ENCODE results near the gene AGBL1.

AGBL1 gene

DNA sequence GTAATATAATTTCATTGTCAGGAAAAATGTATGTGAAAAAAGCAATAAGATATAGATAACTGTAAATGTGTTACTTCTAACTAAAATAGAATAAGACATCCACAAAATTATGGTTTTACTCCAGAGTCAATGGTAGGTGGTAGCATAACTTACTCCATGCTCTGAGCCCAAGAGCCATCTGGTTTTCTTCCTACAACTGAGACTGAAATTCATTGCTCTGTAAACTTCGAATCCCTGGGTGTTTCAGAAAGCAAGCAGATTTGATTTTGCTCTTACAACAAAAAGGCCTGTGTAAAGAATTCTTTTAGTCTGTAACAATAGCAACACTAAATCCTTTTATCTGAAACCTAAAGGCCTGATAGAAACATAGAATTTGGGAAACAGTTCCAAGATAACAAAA, 805.9 kb downstream of the AGBL1 start:
- 100% methylated on average over 1 of the region's 1 CpG for WGBS
- Histone ChIP-seq H3K9me3 (ENCODE audit: insufficient read depth, low read depth, low read length) (no peaks in the 10 kb centered on the region), H3K4me3 (ENCODE audit: low read length) (no peak overlapping the region)

DNA sequence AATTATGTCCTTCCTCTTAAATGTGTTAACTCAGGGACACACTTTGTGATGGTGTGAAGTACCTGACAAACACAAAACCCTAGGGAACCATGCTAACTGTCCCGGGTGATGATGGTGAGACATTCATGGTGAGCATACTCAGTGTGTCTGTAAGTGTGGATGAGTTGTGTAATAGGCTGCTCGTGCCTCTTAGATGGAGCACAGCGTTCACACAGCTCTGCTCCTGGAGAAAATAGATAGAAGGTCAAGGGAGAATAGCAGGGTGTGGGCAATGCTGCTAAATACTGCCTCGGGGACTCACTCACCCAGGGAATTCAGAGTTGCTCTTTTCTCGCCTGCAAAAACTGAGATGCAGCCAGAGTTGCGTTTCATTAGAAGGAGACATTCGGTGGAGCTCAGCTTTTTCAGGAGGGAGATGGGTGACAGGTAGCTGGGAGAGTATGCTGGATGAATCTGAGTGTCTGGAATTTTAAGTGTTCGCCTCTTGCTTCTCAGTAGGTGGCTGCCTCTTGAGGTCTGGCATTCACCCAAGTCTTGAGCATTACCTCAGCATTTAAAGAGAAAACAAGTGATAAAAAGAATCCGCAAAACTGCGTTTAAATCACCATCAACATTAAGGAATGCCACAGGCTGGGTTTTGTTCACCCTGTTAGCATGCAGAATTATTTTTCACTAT, 813.2 kb downstream of the AGBL1 start:
- WGBS, result 36% methylated on average over 10 of the region's 10 CpGs
- Histone ChIP-seq H3K36me3 (ENCODE audit: insufficient read depth, low read length) (no peaks in the 10 kb centered on the region), H3K9me3 (ENCODE audit: insufficient read depth, low read depth, low read length) (no peaks in the 10 kb centered on the region), H3K9ac (ENCODE audit: low read depth, low read length) (no peak overlapping the region), H3K4me1 (ENCODE audit: insufficient read depth, low read length) (peaks cover 20% of the 10 kb centered on the region), H3K27ac (ENCODE audit: low read depth, low read length) (no peak overlapping the region), H3K4me3 (ENCODE audit: low read length) (no peak overlapping the region), H3K27me3 (ENCODE audit: insufficient read depth, low read length) (no peaks in the 10 kb centered on the region)

More for the DNA sequence above, 805.9 kb downstream of the AGBL1 start:
- no peak overlapping the region for H3K9ac ChIP-seq (ENCODE audit: low read depth, low read length)
- H3K27ac ChIP-seq (ENCODE audit: low read depth, low read length), result no peak overlapping the region
- H3K27me3 ChIP-seq (ENCODE audit: insufficient read depth, low read length), result no peaks in the 10 kb centered on the region
- no peaks in the 10 kb centered on the region for H3K36me3 ChIP-seq (ENCODE audit: insufficient read depth, low read length)
- H3K4me1 ChIP-seq (ENCODE audit: insufficient read depth, low read length), result no peaks in the 10 kb centered on the region

DNA sequence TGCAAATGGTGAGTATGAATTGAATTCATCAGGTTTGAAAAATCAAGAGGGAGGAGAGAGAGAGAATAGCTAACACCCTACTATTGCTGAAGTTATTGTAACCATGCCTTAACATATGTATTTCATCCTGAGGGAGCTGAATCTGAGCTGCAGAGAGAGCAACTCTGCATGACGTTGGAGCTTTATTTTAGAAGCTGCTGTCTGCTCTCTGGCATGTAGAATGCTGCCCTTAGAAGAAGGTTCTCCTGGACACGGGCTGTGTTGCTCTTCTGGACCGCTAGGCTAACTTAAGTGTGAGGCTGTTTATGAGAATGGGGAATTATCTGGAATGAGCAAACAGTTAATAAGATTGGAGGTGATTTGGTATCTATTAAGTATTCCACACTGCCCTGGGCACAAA, 814.6 kb downstream of the AGBL1 start:
- WGBS, result 82% methylated on average over 3 of the region's 3 CpGs
- Histone ChIP-seq H3K36me3 (ENCODE audit: insufficient read depth, low read length) (no peaks in the 10 kb centered on the region), H3K27ac (ENCODE audit: low read depth, low read length) (no peak overlapping the region), H3K27me3 (ENCODE audit: insufficient read depth, low read length) (no peaks in the 10 kb centered on the region), H3K4me1 (ENCODE audit: insufficient read depth, low read length) (peaks cover 20% of the 10 kb centered on the region), H3K4me3 (ENCODE audit: low read length) (no peak overlapping the region), H3K9ac (ENCODE audit: low read depth, low read length) (no peak overlapping the region), H3K9me3 (ENCODE audit: insufficient read depth, low read depth, low read length) (no peaks in the 10 kb centered on the region)

GRCh38 chr15:86903642-86904421, 824.2 kb downstream of the AGBL1 start:
- Histone ChIP-seq H3K4me1 (ENCODE audit: insufficient read depth, low read length) (0 out of 2 replicates have a peak, but pooled peaks cover 5% of the 10 kb centered on the region), H3K9me3 (ENCODE audit: insufficient read depth, low read depth, low read length) (no peaks in the 10 kb centered on the region), H3K4me3 (ENCODE audit: low read length) (no peak overlapping the region), H3K36me3 (ENCODE audit: insufficient read depth, low read length) (no peaks in the 10 kb centered on the region), H3K27ac (ENCODE audit: low read depth, low read length) (no peak overlapping the region), H3K9ac (ENCODE audit: low read depth, low read length) (no peak overlapping the region), H3K27me3 (ENCODE audit: insufficient read depth, low read length) (no peaks in the 10 kb centered on the region)
- WGBS, result 99% methylated on average over 3 of the region's 4 CpGs

- 85% methylated on average over 3 of the region's 3 CpGs for WGBS
- Histone ChIP-seq H3K27me3 (ENCODE audit: insufficient read depth, low read length) (no peaks in the 10 kb centered on the region), H3K27ac (ENCODE audit: low read depth, low read length) (no peak overlapping the region), H3K9ac (ENCODE audit: low read depth, low read length) (no peak overlapping the region), H3K4me1 (ENCODE audit: insufficient read depth, low read length) (0 out of 2 replicates have a peak, but pooled peaks cover 5% of the 10 kb centered on the region), H3K4me3 (ENCODE audit: low read length) (no peak overlapping the region), H3K9me3 (ENCODE audit: insufficient read depth, low read depth, low read length) (no peaks in the 10 kb centered on the region), H3K36me3 (ENCODE audit: insufficient read depth, low read length) (no peaks in the 10 kb centered on the region)
Observed at GRCh38 chr15:86905625-86906256, 826.1 kb downstream of the AGBL1 start.

DNA sequence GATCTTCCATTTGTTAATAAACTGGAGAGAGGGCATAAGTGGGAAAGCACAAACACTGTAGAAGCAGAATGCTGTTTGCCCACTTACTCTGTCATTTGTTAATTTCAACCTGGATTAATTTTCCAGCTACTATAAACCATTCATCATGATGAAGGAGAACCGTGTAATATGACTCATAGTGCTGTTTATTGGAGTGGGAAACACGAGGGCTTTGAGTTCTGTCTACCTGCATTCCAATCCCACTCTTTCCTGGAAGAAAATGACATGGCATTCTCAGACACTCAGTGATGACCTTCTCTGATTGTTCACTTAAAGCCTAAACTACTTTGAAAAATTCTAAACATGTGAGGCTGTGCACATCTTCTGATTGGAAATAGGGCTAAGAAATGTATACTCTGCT, 826.7 kb downstream of the AGBL1 start:
- Histone ChIP-seq H3K4me1 (ENCODE audit: insufficient read depth, low read length) (0 out of 2 replicates have a peak, but pooled peaks cover 5% of the 10 kb centered on the region), H3K9ac (ENCODE audit: low read depth, low read length) (no peak overlapping the region), H3K27ac (ENCODE audit: low read depth, low read length) (no peak overlapping the region), H3K4me3 (ENCODE audit: low read length) (no peak overlapping the region), H3K27me3 (ENCODE audit: insufficient read depth, low read length) (no peaks in the 10 kb centered on the region), H3K9me3 (ENCODE audit: insufficient read depth, low read depth, low read length) (no peaks in the 10 kb centered on the region), H3K36me3 (ENCODE audit: insufficient read depth, low read length) (no peaks in the 10 kb centered on the region)
- 84% methylated on average over 2 of the region's 2 CpGs for WGBS

DNA sequence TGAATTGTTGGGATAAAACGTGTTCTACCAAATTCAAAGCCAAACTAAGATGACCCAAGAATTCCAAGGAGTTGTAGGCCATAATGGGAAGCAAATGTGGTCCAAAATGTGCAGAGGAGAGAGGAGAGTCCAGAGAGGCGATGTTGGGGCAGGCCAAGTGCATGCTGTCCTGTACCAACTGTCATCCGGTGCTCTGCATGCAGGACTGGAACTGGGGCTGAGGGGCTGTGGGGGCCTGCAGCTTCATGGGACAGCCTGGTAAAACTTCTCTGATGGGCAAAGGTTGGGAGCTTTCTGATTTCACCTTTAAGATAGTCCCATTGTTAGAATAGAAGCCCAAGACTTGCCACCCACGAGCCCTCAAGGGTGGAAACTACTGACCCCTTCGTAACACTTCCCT, 831.4 kb downstream of the AGBL1 start:
- H3K9me3 ChIP-seq (ENCODE audit: insufficient read depth, low read depth, low read length), result no peaks in the 10 kb centered on the region

GRCh38 chr15:86912661-86913060, 833.0 kb downstream of the AGBL1 start:
- 74% methylated on average over 1 of the region's 1 CpG for WGBS
- H3K9me3 ChIP-seq (ENCODE audit: insufficient read depth, low read depth, low read length), result no peaks in the 10 kb centered on the region
- H3K9ac ChIP-seq (ENCODE audit: low read depth, low read length), result no peak overlapping the region
- H3K27me3 ChIP-seq (ENCODE audit: insufficient read depth, low read length), result no peaks in the 10 kb centered on the region
- H3K36me3 ChIP-seq (ENCODE audit: insufficient read depth, low read length), result no peaks in the 10 kb centered on the region
- no peak overlapping the region for H3K27ac ChIP-seq (ENCODE audit: low read depth, low read length)
- no peak overlapping the region for H3K4me3 ChIP-seq (ENCODE audit: low read length)
- H3K4me1 ChIP-seq (ENCODE audit: insufficient read depth, low read length), result peaks cover 16% of the 10 kb centered on the region

More for the DNA sequence above, 831.4 kb downstream of the AGBL1 start:
- H3K4me3 ChIP-seq (ENCODE audit: low read length), result no peak overlapping the region
- H3K36me3 ChIP-seq (ENCODE audit: insufficient read depth, low read length), result no peaks in the 10 kb centered on the region
- no peaks in the 10 kb centered on the region for H3K27me3 ChIP-seq (ENCODE audit: insufficient read depth, low read length)
- no peak overlapping the region for H3K9ac ChIP-seq (ENCODE audit: low read depth, low read length)
- peaks cover 9% of the 10 kb centered on the region for H3K4me1 ChIP-seq (ENCODE audit: insufficient read depth, low read length)
- H3K27ac ChIP-seq (ENCODE audit: low read depth, low read length), result no peak overlapping the region
- WGBS, result 81% methylated on average over 5 of the region's 5 CpGs

DNA sequence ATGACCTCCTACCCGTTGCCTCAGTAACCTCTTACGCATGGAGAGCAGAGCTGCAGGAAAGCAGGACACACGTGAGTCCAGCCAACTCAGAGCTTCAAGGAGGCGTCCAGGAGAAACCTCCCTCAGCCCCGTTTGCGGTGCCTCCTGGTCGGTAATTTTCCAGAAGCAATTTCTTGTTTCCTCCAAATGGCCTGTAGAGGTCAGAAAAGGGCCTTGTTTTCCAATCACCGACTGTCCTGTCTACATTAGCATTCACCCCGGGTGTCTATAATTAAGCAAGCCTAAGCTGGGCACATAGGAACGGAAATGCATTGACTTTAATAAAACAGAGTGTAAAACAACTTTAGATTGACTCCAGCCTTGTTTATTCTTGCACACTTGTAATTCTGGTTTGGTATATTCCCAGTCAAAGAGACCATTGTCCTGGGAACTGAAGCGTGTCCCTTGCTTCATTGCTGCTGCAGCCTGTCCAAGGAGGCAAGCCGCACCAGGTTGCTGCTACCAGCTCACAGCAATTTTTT, 836.2 kb downstream of the AGBL1 start:
- 45% methylated on average over 12 of the region's 12 CpGs for WGBS
- Histone ChIP-seq H3K4me3 (ENCODE audit: low read length) (no peak overlapping the region), H3K36me3 (ENCODE audit: insufficient read depth, low read length) (no peaks in the 10 kb centered on the region), H3K27ac (ENCODE audit: low read depth, low read length) (no peak overlapping the region), H3K9me3 (ENCODE audit: insufficient read depth, low read depth, low read length) (no peaks in the 10 kb centered on the region), H3K4me1 (ENCODE audit: insufficient read depth, low read length) (peaks cover 16% of the 10 kb centered on the region), H3K27me3 (ENCODE audit: insufficient read depth, low read length) (no peaks in the 10 kb centered on the region), H3K9ac (ENCODE audit: low read depth, low read length) (no peak overlapping the region)

- no peak overlapping the region for H3K27ac ChIP-seq (ENCODE audit: low read depth, low read length)
- H3K9ac ChIP-seq (ENCODE audit: low read depth, low read length), result no peak overlapping the region
- H3K4me3 ChIP-seq (ENCODE audit: low read length), result no peak overlapping the region
- H3K36me3 ChIP-seq (ENCODE audit: insufficient read depth, low read length), result no peaks in the 10 kb centered on the region
- no peaks in the 10 kb centered on the region for H3K9me3 ChIP-seq (ENCODE audit: insufficient read depth, low read depth, low read length)
- H3K4me1 ChIP-seq (ENCODE audit: insufficient read depth, low read length), result peaks cover 16% of the 10 kb centered on the region
- WGBS, result 80% methylated on average over 9 of the region's 12 CpGs
- H3K27me3 ChIP-seq (ENCODE audit: insufficient read depth, low read length), result no peaks in the 10 kb centered on the region
Observed at GRCh38 chr15:86916671-86917360, 837.1 kb downstream of the AGBL1 start.

- H3K27ac ChIP-seq (ENCODE audit: low read depth, low read length), result no peak overlapping the region
- peaks cover 12% of the 10 kb centered on the region for H3K4me1 ChIP-seq (ENCODE audit: insufficient read depth, low read length)
- H3K27me3 ChIP-seq (ENCODE audit: insufficient read depth, low read length), result no peaks in the 10 kb centered on the region
- 89% methylated on average over 5 of the region's 5 CpGs for WGBS
- H3K4me3 ChIP-seq (ENCODE audit: low read length), result no peak overlapping the region
- no peak overlapping the region for H3K9ac ChIP-seq (ENCODE audit: low read depth, low read length)
- H3K36me3 ChIP-seq (ENCODE audit: insufficient read depth, low read length), result no peaks in the 10 kb centered on the region
- H3K9me3 ChIP-seq (ENCODE audit: insufficient read depth, low read depth, low read length), result no peaks in the 10 kb centered on the region
Observed at GRCh38 chr15:86917361-86917671, 837.6 kb downstream of the AGBL1 start.
